Urothelium cell line (cell line): ENCODE measurements around the gene BABAM2.

Source experiments
- DNase-seq: peaks from one replicate; pipeline ENCODE4 v3.0.0; 2011; ENCODE audit warnings: low spot score, mixed read lengths
- FAIRE-seq: peaks from 2 replicates; lab custom pipeline; 2011; peaks lifted over from hg19 to GRCh38; lab: Jason Lieb, UNC

Gene BABAM2

DNA sequence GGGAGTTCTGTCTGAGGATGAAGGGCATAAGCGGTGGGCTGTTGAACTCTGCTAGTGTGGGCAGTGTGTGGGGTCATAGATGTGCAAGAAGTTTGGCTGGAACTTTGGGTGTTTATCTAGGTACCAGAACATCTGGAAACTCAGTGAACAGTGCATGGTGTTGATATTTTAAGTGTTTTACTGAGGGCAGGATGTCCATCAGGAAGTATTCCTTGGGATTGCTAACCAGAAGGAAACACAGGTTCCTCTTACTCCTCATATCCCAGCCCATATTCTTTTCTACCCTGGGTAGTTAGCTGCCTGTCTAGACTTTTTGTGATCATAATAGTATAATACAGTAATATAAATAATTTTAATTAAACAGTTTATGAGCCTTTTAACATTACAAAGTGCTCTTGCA, 15.5 kb downstream of the BABAM2 start:
- DNase-seq, result no peak
- no peak for FAIRE-seq

DNA sequence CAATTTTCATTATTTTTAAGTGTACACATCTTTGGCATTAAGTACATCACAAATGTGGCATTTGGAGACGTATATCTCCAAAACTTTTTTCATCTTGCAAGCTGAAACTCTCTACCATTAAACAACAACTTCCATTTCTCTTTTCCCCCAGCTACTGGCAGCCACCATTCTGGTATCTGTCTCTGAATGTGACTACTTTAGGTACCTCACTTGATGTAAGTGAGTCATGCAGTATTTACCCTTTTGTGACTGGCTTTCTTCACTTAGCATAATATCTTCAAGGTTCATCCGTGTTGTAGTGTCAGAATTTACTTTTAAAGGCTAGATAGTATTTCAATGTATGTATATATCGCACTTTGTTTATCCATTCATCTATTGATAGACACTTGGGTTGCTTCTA, 17.0 kb downstream of the BABAM2 start:
- no peak for FAIRE-seq
- no peak for DNase-seq

DNA sequence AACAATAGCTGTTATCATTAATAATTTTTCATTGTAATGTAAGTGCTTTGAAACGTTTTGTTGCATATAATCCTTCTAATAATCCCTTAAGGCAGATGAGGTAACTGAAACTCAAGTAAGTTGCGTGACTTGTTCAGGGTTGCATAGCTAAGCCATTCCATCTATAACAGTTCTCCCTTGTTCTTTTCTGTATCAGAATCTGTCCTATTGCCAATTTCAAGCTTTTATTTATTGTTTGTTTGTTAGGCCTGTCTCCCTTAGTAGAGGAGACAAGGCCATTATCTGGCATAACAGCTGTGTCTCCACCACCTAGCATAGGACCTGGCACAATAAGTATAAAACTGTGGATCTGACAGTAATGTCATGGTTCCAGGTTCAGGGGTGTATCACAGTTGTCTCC, 19.4 kb downstream of the BABAM2 start:
- DNase-seq, result no peak
- FAIRE-seq, result no peak

DNA sequence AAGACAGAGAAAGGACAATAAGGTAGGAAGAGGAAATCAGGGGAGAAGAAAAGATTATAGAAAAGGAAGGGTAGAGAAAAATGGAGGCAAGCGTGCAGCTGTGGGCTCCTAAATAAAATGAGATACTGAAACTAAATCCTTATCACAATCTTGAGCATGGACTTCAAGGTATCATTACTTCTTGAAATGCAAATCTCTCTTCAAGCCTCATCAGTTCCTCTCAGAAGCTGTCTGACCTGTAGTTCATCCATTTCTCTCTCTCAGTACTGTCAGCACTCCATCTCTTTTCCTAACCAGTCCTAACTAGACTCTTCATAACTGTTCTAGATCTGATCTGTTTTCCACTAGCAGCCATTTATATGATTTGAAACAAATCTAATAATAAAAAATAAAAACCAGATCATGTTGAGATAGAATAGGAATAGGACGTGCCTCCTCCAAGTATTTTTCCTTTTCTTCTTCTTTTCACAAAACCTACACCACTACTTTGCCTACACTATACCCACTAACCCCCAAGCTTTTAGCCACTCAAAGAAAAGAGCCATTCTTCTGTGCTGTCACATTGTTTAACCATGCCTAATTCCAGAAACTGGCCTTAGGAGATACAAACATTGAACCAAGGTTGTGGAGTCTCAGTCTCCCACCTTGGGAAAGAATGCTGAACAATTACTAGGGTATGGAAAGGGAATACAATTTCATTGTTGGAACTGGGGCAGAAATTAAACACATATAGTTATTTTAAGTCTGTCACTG, 21.1 kb downstream of the BABAM2 start:
- DNase-seq (no peak), FAIRE-seq (no peak)

DNA sequence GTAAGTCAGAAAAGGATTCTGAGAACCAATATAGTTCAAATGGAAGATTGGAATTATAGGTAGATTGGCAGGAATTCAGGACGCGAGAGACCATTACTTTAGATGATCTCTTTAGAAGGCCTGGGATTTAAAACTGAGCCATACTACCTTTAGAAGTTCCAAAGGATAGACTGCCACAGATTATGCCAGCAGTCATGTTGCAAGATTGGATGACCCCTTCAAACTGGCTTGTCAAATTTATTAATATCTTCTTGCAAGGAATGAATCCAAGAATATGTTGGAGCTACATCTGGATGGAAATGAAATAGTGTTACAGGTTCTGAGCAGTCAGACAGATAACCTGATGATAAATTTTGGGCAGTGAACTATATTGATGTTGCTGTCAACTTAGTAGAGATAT, 22.0 kb downstream of the BABAM2 start:
- no peak for FAIRE-seq

DNA sequence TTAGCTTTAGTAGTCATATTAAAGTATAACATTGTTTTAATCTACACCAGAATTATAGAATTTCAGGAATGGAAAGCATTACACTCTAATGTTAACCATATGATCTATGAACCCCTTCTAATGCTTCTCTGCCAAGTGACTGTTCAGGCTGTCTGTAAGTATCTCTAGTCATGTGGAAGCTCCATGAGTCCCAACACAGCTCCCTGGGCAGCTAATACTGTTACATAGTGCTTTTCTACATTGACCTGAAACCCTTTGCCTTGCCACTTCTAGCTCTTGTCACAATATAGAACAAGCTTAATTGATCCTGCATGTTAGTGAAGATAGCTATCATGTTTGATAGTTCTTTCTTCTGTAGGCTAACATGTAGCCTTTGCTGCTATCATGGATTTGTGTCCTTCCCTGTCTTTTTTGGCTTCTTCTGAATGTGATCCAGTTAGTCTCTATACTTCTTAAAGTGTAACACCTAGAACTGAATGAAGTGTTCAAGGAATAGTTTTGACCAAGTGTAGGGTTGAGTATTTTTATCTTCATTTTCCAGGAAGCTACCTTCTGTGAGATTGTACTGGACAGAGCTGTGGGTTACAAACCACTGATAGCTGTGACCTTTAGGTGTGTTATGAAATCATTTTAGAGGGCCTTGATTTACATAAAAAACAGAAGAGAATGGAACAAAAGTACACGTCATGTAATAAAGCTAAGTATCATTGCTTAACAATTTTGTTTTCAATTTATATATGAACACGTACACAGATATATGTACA, 23.7 kb downstream of the BABAM2 start:
- DNase-seq (no peak), FAIRE-seq (no peak)

More for the DNA sequence above, 22.0 kb downstream of the BABAM2 start:
- DNase-seq, result no peak

DNA sequence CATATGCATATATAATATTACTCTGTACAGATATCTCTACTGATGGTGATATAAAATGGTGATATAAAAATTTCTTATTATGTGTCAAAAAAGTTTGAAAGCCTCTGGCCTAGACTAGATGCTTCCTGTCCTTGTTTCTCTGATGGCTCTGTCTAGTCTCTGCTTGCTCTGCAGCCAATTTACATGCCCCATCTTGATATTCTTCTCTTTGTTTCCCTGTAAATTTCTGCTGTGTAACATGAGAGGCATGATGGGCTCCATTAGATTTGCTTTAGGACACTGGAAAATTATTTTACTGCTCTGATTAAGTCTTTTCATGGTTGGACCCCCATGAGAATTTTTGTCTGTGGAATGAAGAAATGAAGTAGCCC, 24.3 kb downstream of the BABAM2 start:
- DNase-seq (no peak), FAIRE-seq (no peak)

DNA sequence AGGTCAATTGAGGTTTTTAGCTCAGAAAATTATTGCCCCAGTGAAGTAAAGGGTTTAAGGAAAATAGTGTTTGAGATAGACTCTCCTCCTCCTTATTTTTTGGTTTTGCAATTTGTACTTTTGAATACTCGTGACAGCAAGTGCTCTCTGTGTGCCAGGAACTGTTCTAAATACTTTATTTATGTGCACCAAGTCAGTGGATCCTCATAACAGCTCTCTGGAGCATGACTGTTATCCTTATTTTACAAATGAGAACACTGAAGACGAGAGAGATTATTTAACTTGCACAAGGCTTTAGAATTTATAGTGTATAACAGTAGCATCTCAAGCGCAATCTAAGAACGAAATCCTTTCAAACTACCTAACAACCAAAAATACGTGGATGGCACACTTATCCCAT, 24.7 kb downstream of the BABAM2 start:
- DNase-seq, result no peak
- FAIRE-seq, result no peak

DNA sequence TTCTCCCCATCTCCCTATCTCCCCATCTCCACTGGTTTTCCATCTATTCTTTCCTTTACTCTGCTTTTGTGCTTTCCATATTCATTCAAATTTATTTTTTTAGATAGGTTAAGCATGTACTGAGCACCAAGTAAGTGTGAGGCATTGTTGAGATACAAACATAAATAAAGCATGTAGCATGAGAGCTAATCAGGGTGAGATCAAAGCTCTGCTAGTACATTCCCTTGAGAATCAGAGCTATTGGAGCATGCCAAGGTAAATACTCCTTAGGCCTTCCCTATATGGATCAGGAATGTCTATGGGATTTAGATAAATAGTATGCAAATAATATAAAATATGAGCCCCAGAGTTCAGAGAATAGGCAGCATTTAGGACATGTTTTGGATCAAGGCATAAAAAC, 25.3 kb downstream of the BABAM2 start:
- DNase-seq (no peak), FAIRE-seq (no peak)

DNA sequence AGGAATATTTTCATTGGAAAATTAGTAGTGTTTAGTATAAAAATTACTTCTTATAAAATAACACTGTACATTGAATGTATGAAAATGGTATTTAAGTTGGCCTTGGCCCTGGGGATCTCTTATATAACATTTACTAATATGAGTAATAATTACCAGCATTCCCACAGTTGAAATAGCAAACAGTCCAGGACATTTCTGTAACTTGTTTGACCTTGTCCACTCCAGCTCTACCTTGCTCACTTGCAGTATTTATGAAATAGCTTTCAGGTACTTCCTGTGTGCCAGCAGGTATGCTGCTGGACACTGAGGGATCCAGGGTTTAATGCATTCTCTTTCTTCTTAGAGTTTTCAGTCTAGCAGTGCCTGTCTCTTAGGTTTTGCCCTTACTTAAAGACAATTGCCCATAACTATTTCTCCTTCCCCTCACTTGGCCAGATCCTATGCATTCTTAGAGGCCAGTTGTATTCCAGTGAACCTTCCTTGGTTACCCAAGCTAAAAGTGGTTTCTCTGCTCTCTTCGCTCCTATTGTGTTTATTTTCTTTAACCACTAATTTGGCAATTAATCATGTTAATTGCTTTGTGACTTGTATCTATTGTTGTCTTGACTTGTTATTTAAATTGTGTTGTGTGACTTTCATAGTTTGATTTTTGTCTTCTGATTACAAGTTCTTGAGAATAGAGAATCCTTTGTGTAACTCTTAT, 25.9 kb downstream of the BABAM2 start:
- FAIRE-seq (peak; percentile 44), DNase-seq (no peak)

DNA sequence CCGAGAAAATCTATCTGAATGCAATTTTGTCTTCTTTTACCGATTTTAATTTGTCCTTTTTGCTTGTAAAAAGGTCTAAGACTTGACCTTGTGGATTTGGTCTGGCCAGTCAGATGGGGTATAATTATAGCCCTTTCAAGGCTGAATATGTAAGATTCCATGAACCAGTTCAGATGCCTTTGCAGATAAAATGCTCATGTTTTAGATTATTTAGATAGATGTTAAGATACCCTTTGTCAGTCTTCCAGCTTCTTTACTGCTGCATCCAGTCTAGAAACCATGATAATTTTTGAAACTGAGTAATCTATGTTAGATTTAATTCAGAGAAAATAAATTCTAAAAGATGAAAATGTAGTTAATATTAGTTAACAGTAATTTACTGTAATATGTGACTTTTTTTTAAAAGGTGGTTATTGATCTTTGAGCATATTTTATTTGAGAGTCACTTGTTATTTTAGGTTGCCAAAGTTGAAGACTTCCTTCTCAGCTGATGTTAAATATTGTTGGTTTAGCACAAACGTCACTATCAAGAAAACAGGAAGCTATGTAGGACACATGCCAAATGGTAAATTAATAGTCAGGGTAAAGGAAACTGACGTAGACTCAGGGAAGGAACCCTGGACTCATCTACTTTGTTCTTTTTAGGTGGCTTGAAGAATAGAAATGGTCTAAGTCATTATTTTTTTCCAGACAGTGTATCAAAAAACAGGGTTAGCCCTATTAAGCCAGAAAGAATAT, 29.8 kb downstream of the BABAM2 start:
- DNase-seq, result no peak
- FAIRE-seq, result peak; percentile 46

DNA sequence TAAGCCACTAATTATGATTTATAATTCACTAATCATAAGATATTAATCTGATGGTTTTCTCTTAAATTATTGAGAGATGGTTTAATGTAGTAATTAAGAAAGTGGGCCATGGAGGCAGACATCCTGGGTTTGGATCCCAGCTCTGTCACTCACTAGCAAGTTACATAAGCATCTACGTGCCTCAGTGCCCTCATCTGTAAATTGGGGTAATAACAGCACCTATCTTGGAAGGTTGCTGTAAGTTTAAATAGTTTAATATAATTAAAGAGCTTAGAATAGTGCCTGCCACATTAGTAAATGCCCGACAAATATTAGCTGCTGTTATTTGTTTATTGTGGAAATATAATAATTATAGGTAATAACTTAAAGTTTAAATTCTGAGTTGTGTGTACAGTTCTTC, 30.9 kb downstream of the BABAM2 start:
- DNase-seq (no peak), FAIRE-seq (no peak)

DNA sequence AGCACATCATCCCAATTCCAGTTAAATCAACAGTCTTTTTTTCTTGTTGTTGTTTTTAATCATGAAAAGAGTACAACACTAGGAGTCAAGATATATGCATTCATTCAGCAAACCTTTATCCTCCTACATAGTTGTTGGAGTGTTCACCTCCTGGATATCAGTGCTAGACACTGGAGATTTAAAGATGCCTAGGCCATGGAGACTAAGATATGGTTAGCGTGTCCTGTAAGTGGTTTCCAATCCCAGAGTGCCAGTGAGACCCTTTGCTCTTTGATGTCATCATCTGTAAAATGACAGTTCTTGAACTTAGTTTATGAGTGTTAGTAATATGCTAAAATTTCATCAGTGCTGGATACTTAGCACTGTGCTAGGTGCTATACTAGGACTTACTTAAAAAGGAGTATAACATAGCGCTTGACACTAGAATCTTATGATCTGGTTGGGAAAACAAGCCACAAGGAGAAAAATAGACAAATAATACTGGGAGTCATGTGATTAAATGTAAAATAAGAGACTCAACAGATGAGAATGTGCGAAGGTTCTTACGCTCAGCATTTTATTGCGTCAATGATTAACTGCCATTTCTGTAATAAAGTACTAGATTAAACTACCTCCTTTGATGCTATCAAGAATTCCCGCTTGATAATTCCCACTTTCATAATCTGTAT, 31.5 kb downstream of the BABAM2 start:
- DNase-seq (no peak), FAIRE-seq (no peak)

DNA sequence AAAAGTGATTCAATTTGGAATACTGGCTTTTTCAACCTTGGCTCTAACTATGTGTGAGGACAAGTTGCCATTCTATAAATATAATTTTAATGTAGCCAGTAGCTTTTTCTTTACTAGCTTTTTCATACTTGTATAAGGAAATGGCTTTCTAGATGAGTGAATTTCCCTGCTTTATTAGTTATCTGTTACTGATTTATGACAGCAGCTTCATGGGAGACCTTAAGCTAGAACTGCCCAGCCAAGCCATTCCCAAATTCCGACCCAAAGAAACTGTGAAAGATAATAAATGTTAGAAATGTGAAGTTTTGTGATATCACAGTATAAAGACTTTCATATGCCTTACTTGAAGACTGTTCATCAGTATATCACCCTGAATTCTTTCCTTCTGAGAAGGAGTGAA, 32.3 kb downstream of the BABAM2 start:
- no peak for FAIRE-seq

DNA sequence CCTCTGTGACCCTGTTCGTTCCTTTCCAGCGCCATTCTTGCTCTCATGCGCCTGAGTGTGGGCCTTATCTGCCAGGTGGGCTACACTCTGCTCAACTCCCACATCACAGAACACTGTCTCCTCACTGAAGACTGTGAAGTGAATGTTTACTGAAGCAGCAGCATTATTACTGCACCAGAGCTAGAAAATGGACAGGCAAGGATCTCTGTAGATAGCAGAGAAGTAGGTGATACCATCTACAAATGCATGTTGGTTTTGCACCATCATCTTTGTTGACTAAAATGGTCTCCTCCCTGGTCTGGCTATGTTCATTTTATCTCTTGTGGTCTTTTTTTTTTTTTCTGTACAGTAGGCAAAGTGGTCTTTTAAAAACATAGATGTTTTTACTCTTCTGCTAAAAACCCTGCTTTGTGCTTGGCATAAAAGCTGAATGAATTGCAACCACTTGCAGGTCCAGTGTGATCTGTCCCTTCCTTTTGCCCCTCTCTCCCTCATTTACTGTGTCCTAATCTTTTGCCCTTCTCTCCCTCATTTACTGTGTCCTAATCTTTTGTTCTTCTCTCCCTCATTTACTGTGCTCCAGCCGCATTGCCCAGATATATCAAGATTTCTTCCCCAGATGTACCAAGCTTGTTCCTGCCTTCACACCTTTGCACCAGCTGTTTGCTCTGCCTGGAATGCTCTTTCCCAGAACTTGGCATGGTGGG, 35.4 kb downstream of the BABAM2 start:
- FAIRE-seq (no peak), DNase-seq (no peak)

More for the DNA sequence above, 32.3 kb downstream of the BABAM2 start:
- no peak for DNase-seq

DNA sequence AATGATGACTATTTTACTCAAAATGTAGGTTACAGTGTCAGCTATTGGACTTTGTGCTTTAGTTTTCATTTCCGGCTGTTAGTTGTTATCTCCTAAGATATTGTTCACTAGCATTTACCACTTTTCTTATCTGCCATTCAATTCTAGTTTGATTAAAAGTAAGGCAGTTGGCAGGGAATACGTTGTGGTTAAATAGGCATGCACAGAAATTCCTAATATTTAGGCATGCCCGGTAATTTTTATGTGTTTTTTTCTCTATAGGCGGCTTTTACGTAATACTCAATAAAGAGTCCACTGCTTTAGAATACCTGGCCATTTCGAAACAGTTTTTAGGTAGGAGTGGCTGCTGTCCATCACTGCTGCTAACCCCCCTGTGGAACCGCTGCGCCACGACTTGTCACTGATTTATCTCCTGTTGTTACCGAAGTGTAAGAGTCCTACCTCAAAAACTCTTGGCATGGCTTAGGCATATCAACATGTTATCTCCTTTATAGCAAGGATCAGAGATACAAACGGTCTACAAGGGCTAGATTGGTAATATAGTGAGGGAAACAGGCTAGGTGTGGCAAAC, 39.5 kb downstream of the BABAM2 start:
- DNase-seq (peak; percentile 7), FAIRE-seq (no peak)

DNA sequence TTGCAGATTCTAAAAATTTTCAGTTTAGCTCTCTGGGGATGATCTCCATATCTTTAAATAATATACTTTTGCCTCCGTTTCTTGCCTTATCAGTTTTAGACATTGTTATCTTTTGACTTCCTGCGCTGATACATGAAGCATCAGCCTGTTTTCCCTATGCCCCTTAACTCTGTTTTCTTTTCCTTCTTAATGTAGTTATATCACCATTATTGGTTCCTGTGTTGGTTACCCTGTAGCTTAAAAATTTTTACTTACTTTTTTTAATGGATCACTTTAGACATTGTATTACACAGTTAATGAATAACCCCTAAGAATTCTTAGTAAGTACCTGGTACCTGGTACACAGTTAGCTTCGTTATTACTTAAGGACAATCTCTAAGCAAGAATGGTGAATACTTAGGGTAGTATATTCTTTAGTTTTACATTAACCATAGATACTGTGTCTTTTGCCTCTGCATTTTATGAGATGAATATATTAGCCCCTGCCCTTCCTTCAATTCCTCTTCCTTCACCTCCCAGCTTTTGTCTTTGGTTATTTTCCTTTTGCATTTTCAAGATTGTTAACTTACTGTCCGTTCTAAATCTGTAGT, 40.9 kb downstream of the BABAM2 start:
- no peak for DNase-seq

DNA sequence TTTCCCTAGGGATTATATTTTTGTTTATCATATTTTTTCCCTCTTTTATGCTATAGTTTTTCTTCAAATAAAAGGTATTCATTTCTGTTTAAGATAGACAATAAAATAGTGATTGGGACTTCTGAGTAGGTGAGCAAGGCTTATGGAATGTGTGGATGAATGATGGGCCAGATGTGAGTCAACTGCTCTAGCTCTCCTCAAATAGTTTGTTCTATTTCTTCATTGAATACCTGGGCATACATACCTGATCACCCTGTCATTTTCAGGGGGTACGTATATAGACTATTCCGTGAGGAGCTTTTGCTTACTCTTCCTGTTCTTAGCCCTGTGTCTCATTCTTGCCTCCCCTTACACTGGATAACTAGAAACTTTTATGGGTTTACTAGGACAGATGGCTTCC, 41.9 kb downstream of the BABAM2 start:
- DNase-seq (peak; percentile 73), FAIRE-seq (no peak)

More for the DNA sequence above, 40.9 kb downstream of the BABAM2 start:
- peak; percentile 5 for FAIRE-seq

DNA sequence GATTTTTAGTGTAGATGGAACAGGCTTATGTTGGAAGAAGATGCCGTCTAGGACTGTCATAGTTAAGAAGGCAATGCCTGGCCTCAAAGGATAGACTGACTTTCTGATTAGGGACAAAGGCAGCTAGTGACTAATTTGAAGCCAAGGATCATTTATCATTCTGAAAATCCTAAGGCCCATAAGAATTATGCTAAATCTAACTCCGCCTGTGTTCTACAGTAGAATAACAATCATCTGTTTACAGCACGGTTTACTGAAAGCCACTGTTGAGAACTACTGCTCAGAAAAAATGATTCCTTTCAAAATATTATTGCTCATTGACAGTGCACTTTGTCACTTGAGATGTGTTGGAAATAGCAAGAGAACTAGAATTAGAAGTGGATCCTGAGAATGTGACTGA, 44.5 kb downstream of the BABAM2 start:
- DNase-seq (no peak), FAIRE-seq (peak; percentile 82)
